Measurements from ENCODE around the gene MARVELD1. TPM values are rescaled to one million over a fixed set of nuclear protein-coding genes. Genes with fewer than 3 reads are reported as not detected.
"Not testable (repeated sequence)": the region's sequence is repeated elsewhere in the genome, so short reads cannot be mapped to it uniquely, and the experiment has no call there.

MARVELD1 gene
- total and polyA plus RNA-seq, 2 experiments from 2014 or later = 7.3 to 23.7 TPM

DNA sequence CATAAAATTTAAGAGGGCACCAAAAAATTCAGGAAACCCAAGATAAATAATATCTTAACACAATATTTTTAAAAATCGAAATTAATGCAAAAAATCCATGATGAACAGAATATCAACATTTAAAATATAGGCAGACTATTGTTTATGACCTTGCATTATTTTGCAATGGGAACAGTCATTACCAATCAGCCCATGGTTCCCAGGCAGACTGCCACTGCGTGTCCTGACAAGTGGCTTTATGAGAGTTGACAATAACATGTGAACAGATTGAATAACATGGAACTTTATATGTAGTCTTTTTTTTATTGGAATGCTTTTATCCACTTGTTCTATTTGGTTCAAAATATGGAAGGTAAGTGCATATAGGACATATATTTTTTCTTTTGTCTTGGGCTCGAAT is 23.4 kb upstream of the MARVELD1 start (continued):
- TF ChIP-seq, protein P1, sequence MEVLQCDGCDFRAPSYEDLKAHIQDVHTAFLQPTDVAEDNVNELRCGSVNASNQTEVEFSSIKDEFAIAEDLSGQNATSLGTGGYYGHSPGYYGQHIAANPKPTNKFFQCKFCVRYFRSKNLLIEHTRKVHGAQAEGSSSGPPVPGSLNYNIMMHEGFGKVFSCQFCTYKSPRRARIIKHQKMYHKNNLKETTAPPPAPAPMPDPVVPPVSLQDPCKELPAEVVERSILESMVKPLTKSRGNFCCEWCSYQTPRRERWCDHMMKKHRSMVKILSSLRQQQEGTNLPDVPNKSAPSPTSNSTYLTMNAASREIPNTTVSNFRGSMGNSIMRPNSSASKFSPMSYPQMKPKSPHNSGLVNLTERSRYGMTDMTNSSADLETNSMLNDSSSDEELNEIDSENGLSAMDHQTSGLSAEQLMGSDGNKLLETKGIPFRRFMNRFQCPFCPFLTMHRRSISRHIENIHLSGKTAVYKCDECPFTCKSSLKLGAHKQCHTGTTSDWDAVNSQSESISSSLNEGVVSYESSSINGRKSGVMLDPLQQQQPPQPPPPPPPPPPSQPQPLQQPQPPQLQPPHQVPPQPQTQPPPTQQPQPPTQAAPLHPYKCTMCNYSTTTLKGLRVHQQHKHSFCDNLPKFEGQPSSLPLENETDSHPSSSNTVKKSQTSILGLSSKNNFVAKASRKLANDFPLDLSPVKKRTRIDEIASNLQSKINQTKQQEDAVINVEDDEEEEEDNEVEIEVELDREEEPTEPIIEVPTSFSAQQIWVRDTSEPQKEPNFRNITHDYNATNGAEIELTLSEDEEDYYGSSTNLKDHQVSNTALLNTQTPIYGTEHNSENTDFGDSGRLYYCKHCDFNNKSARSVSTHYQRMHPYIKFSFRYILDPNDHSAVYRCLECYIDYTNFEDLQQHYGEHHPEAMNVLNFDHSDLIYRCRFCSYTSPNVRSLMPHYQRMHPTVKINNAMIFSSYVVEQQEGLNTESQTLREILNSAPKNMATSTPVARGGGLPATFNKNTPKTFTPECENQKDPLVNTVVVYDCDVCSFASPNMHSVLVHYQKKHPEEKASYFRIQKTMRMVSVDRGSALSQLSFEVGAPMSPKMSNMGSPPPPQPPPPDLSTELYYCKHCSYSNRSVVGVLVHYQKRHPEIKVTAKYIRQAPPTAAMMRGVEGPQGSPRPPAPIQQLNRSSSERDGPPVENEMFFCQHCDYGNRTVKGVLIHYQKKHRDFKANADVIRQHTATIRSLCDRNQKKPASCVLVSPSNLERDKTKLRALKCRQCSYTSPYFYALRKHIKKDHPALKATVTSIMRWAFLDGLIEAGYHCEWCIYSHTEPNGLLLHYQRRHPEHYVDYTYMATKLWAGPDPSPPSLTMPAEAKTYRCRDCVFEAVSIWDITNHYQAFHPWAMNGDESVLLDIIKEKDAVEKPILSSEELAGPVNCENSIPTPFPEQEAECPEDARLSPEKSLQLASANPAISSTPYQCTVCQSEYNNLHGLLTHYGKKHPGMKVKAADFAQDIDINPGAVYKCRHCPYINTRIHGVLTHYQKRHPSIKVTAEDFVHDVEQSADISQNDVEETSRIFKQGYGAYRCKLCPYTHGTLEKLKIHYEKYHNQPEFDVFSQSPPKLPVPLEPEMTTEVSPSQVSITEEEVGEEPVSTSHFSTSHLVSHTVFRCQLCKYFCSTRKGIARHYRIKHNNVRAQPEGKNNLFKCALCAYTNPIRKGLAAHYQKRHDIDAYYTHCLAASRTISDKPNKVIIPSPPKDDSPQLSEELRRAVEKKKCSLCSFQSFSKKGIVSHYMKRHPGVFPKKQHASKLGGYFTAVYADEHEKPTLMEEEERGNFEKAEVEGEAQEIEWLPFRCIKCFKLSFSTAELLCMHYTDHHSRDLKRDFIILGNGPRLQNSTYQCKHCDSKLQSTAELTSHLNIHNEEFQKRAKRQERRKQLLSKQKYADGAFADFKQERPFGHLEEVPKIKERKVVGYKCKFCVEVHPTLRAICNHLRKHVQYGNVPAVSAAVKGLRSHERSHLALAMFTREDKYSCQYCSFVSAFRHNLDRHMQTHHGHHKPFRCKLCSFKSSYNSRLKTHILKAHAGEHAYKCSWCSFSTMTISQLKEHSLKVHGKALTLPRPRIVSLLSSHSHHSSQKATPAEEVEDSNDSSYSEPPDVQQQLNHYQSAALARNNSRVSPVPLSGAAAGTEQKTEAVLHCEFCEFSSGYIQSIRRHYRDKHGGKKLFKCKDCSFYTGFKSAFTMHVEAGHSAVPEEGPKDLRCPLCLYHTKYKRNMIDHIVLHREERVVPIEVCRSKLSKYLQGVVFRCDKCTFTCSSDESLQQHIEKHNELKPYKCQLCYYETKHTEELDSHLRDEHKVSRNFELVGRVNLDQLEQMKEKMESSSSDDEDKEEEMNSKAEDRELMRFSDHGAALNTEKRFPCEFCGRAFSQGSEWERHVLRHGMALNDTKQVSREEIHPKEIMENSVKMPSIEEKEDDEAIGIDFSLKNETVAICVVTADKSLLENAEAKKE (CRISPR knock-in tag; IDR thresholded peaks at IDR 0.05) = no peak

GRCh38 chr10:97698072-97698655 is 15.4 kb upstream of the MARVELD1 start:
- H3K4me2 ChIP-seq; H3K4me1 Mint-ChIP-seq; H3K36me3 Mint-ChIP-seq (ENCODE audit: low read depth); H3K79me2 ChIP-seq (replicated peaks; ENCODE audit: insufficient read depth); H3K27ac ChIP-seq (ENCODE audit: low read depth); H3K36me3 ChIP-seq (ENCODE audit: insufficient read depth); H3K4me3 ChIP-seq; H3K9me3 Mint-ChIP-seq; H3F3A ChIP-seq (replicated peaks; ENCODE audit: low read depth); H3K9me2 ChIP-seq (ENCODE audit: insufficient read depth); H3K4me1 ChIP-seq (ENCODE audit: insufficient read depth); ATAC-seq; DNase-seq (ENCODE audit: low spot score); H3K27me3 ChIP-seq (ENCODE audit: insufficient read depth); H3K4me3 Mint-ChIP-seq; H3K27me3 Mint-ChIP-seq (ENCODE audit: insufficient read depth, low read depth, poor library complexity); H2AFZ ChIP-seq; H4K20me1 ChIP-seq (replicated peaks; ENCODE audit: insufficient read depth); H3K27ac Mint-ChIP-seq: not testable (repeated sequence)

- ATAC-seq = peak; percentile 94
Observed at GRCh38 chr10:97701438-97702069, 12.0 kb upstream of the MARVELD1 start.

More at GRCh38 chr10:97701438-97702069, 12.0 kb upstream of the MARVELD1 start:
- Histone ChIP-seq H3K4me3 (no peak overlapping the region), H3K27ac (ENCODE audit: low read depth) (no peak overlapping the region), H3K27me3 (ENCODE audit: insufficient read depth) (no peaks in the 10 kb centered on the region), H3K36me3 (ENCODE audit: insufficient read depth) (no peaks in the 10 kb centered on the region), H4K20me1 (replicated peaks; ENCODE audit: insufficient read depth) (no peaks in the 10 kb centered on the region), H3K4me1 (ENCODE audit: insufficient read depth) (peaks cover 4% of the 10 kb centered on the region; the same call in 1 of the 2 replicates), H3K9me2 (ENCODE audit: insufficient read depth) (no peaks in the 10 kb centered on the region), H3K79me2 (replicated peaks; ENCODE audit: insufficient read depth) (no peaks in the 10 kb centered on the region), H2AFZ (peak overlapping the region; percentile 97), H3K4me2 (no peak overlapping the region), H3F3A (replicated peaks; ENCODE audit: low read depth) (0 out of 2 replicates have a peak, but pooled peaks cover 3% of the 10 kb centered on the region)
- Mint-ChIP-seq H3K9me3 (no peaks in the 10 kb centered on the region), H3K36me3 (ENCODE audit: low read depth) (no peaks in the 10 kb centered on the region), H3K4me3 (no peak overlapping the region), H3K4me1 (peaks cover 6% of the 10 kb centered on the region; the same call in 2 of the 3 replicates), H3K27ac (no peak overlapping the region), H3K27me3 (ENCODE audit: insufficient read depth, low read depth, poor library complexity) (peaks cover 4% of the 10 kb centered on the region)
- peak; percentile 92 for DNase-seq (ENCODE audit: low spot score)
- TF ChIP-seq CTCF (conservative IDR thresholded peaks at IDR 0.05; ENCODE audit: low read depth in 2 of 2) = peak; percentile 94 to 97
- no peak for TF ChIP-seq EZH2phosphoT487 (IDR thresholded peaks at IDR 0.05; ENCODE audit: unreplicated experiment)
